Measurements from ENCODE around the gene CARM1.
"Not testable (repeated sequence)": the region's sequence is repeated elsewhere in the genome, so short reads cannot be mapped to it uniquely, and the experiment has no call there.

Gene CARM1

DNA sequence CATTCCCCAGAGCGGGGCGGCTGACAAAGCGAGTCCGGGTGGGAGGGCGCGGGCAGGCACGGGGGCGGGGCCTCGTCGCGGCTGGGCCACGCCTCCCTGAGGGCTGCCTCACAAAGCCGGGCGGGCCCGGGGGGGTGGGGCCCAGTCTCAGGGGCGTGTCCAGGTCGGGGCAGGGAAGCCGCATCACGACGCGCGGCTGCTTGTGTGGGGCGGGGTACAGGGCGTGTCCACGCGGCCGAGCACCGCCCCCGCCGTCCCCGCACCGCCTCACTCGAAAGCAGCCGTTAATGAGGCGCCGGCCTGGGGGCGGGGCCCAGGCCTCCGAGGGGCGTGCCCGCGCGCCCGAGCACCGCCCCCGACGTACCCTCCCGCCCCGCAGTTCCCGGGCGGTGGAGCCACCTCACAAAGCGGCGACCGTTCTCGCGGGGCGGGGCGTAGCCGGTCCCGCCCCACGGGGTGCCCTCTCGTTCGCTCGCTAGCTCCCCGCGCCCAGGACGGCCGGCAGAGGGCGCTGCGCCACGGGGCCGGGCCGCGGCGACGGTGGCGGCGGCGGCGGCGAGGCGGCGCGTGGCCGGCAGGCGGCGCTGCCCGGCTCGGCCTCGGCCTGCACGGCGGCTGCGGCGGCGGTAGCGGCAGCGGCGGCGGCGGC is at the start of gene CARM1:
CARM1 (plus strand) TSS at position 599 of the 649 bp plus-strand sequence. CDS start 150 bp downstream, outside the sequence.
- DNase-seq (ENCODE audit: low read depth in 2 of 2), result peak; percentile 99 to 100

DNA sequence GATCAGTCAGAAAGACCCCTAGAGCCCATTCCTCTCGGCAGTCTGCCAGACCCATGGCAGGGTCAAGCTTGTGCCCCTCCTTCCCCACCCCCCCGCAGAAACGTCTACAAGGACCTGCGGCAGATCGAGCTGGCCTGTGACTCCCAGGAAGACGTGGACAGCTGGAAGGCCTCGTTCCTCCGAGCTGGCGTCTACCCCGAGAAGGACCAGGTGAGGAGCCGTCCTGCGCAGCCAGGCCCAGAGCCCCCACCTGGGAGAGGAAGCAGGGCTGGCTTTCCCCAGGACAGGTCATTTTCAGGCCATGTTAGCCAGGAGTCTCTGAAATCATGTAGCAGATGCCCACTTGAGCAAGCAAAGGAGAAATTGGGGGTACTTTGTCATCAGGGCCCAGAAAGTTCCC is 47.7 kb upstream of the CARM1 start:
- no peak for DNase-seq (ENCODE audit: low read depth in 2 of 2)

DNA sequence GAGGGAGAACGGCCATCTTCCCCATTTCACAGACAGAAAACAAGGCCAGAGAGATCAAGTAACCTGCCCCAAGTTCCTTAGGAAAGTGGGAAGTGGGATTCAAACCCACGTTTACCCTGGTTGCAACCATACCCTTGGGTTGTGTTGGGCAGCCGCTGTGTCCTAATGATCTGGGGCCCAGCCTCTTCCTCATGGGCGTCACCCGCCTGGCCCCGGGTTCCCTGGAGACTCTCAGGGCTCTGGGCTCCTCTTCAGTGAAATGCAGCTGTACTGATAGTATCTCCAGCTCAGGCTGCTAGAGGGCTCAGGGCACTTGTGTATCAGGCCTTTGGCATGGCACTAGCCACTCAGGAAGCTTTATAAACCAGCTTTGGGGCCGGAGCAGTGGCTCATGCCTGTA is 45.1 kb upstream of the CARM1 start:
- DNase-seq (ENCODE audit: low read depth in 2 of 2), result no peak

DNA sequence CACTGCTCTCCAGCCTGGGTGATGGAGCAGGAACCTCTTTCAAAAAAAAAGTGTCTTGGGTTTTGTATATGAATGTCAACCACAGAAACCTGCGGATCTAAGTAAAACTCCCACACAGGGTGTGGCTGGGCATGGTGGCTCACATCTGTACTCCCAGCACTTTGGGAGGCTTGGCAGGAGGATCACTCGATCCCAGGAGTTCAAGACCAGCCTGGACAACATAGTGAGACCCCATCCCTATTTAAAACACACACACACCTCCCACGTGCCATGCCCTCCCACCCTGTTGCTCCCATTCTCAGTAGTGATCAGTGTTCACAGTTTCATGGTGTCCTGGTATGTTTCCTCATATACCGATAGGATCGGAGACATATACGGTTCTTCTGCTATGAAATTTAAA is 44.5 kb upstream of the CARM1 start:
- no peak for DNase-seq (ENCODE audit: low read depth in 2 of 2)

DNA sequence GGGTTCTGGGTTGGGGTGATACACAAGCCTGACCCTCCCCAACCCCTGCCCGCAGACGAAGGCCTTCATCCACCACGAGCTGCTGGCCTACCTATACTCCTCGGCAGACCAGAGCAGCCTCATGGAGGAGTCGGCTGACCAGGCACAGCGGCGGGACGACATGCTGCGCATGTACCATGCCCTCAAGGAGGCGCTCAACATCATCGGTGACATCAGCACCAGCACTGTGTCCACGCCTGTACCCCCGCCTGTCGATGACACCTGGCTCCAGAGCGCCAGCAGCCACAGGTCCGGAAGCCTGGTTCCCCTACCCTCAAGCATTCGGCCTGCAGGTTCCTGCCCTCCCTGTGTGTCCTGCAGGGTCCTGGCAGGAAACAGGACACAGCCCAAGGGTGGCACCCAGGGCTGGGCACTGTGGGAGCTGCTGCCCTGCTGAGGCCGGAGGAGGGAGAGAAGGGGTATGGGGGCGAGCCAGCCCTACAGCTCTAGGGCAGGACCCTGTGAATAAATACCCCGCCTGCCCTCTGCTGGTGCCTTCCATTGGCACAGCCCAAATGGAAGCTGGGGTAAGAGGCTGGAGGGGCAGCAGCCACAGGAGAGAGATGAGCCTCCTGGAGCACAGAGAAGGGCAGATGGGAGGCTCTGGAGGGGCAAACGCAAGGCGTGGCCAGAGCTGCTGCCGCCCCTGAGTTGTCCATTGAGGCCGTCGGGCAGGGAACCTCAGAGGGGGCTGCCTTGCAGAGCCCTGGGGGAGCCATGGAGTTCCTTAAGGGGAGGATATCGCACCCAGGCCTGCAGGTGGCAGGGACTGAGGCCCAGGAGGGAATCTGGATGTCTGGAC is 42.2 kb upstream of the CARM1 start:
- DNase-seq (ENCODE audit: low read depth in 2 of 2), result no peak

DNA sequence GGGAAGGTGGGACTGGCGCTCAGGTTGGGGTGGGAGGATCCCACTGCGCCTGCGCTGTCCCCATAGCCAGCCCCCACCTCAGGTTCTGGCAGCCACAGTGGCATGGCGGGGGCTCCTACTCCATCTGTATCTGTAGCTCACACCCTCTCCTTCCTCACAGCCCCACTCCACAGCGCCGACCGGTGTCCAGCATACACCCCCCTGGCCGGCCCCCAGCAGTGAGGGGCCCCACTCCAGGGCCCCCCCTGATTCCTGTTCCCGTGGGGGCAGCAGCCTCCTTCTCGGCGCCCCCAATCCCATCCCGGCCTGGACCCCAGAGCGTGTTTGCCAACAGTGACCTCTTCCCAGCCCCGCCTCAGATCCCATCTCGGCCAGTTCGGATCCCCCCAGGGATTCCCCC is 41.4 kb upstream of the CARM1 start:
- no peak for DNase-seq (ENCODE audit: low read depth in 2 of 2)

DNA sequence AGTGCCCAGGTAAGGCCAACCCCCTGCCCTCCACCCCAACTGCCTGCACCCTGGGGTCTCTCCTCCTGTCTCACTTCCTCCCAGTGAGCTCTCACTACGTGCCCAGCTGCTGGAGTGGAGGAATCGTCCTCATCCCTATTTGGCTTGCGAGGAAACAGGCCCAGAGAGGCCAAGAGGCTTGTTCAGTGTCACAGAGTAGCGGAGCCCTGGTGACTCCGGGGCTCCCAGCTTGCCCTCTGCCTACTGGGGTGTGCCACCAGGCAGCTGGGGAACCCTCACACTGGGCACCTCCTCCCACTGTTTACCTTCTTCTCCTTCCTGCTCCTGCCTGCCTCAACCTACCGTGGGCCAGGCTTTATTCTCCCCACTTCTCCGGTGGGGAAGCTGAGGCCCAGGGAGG is 41.0 kb upstream of the CARM1 start:
- no peak for DNase-seq (ENCODE audit: low read depth in 2 of 2)

DNA sequence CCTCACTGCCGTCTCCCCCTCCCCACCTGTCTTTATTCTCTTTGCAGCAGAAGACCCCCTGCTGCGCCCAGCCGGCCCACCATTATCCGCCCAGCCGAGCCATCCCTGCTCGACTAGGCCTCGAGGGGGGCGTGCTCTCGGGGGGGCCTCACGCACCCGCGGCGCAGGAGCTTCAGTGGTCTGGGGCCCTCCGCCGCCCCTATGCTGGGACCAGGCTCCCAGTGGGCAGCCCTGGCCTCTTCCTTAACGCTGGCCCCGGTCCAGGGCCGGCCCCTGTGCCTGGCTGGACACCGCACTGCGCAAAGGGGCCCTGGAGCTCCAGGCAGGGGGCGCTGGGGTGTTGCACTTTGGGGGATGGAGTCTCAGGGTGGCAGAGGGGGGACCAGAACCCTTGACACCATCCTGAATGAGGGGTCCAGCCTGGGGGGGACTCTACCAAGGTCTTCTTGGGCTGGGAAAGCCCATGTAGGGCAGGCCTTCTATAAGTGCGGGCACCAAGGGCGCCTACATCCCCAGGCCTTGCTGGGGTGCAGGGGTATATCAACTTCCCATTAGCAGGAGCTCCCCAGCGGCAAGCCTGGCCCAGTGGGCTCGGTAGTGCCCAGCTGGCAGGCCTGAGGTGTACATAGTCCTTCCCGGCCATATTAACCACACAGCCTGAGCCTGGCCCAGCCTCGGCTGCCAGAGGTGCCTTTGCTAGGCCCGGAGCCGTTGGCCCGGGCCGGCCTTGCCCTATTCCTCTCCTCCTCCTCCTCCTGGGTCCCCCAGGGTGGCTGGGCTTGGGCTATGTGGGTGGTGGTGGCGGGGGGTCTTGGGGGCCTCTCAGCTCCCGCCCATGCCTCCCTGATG is 40.2 kb upstream of the CARM1 start:
- DNase-seq (ENCODE audit: low read depth in 2 of 2), result no peak

DNA sequence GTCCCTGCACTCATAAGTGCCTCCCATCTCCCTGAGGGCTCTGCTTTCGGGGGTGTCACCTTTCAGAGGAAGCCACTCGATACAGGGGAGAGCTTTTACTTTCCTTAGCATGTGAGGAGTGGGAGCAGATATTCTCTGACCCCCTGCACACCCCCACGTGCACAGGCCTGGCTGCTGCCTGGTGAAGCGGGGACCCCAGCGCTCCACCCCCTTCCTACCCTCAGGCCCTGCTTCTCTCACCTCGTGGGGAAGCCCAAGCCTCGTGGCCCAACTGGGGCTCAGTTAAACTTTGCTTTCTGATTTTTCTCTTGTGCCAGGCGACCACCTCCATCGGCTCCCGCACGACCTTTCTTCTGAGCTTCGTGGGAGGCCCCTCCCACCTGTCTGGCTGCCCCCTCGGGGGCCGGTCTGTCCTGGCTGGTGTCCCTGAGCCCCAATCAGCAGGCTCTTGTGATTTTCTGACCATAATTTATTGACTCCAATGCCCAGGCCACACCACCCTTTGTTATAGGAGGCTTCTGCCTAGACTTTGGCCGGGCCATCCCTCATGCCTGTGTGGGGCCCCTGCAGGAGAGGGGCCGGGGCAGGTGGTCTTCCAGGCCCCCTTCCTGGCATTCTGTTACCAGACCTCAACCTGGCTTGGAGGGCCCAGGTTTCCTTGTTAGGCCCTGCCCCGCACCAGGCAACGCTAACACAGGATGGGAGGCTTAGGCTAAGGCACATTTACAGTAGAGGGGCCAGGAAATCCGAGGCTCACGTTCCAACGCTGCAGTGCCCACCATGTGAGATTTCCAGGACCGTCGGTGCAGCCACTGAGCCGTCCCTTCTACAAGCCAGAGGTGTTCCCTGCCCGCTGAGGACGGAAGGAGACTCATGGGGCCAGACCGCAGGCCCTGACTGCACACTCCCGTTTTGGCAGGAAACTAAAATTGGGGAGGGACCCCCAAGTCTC is 39.1 kb upstream of the CARM1 start:
- no peak for DNase-seq (ENCODE audit: low read depth in 2 of 2)

DNA sequence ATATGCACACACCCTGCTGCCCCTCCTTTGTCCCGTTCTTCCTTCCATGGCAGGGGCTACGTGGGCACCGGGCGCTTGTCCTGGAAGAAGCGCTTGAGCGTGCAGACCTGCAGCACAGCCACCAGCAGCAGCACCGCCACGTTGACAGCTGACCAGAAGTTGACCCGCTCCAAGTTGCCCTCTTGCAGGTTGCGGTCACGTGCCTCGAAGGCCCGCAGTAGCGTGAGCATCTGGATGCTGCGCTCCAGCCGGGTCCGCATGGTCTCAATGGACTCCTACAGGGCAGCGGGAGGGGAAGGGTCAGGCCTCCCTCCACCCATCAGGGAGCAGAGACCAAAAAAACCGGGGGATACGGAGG is 38.4 kb upstream of the CARM1 start:
- DNase-seq (ENCODE audit: low read depth in 2 of 2), result no peak

DNA sequence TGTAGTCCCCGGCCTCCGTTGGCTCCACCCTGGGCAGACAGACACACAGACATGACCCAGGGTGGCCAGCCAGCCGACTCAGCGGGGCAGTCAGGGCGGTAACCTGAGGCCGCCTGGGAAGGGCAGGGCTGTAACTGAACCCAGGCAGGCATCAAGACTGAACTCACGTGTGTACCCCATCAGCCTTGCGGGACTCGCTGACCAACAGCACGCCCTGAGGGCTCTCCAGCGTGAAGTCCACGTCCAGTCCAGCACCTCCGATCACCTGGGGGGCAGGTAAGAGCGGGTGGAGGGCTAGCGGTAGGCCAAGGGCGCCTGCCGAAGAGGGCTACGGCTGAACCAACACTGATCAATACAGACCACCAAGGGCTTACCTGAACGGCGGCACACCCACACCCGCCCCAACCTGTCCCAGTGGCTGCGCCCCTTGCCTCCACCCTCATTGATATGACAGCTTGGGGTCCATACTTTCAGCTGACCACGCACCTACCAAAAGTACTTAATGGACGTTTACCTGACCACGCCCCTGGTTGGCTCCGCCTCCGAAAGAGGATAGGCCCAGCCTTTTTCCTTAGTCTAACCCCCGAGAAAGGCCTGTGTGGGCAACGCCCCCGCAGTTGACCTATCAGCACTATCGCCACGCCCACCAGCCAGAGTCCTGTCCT is 36.1 kb upstream of the CARM1 start:
- no peak for DNase-seq (ENCODE audit: low read depth in 2 of 2)

DNA sequence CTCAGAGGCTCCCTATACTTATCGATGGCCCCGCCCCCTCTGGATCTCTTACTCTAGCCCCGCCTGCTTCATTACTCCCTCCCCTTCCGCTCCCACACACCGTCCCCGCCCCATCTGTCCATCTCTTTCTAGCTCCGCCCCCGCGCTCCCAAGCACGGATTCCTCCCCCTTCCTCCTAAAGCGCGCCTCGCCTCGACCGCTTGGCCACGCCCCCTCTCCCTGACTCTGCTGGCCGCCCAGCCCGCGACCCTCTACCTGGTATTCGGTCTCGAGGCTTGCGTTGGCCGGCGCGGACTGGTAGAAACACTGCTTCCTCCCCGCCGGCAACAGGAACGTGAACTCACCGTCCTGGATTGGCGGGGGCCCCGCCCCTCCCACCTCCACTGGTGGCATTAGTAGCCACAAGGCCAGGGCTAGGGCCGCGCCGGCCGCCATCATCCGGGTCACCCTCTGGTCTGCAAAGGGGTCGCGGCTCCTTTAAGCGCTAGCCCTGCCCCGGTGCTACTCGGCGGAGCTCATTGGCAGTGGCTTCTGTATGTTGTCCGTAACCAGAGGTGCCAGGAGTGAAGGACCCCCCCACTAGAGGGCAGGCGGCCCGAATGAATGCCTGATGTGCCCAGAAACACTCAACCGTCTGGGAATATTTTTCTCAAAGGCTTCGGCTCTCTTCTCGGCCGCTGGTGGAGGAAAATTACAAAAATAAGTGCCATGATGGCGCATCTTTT is 35.4 kb upstream of the CARM1 start, which contains the start of gene TMED1:
TMED1 (minus strand) TSS at position 459 of the 725 bp plus-strand sequence; CDS start at position 438, 21 bp downstream.
- DNase-seq (ENCODE audit: low read depth in 2 of 2), result peak; percentile 90

DNA sequence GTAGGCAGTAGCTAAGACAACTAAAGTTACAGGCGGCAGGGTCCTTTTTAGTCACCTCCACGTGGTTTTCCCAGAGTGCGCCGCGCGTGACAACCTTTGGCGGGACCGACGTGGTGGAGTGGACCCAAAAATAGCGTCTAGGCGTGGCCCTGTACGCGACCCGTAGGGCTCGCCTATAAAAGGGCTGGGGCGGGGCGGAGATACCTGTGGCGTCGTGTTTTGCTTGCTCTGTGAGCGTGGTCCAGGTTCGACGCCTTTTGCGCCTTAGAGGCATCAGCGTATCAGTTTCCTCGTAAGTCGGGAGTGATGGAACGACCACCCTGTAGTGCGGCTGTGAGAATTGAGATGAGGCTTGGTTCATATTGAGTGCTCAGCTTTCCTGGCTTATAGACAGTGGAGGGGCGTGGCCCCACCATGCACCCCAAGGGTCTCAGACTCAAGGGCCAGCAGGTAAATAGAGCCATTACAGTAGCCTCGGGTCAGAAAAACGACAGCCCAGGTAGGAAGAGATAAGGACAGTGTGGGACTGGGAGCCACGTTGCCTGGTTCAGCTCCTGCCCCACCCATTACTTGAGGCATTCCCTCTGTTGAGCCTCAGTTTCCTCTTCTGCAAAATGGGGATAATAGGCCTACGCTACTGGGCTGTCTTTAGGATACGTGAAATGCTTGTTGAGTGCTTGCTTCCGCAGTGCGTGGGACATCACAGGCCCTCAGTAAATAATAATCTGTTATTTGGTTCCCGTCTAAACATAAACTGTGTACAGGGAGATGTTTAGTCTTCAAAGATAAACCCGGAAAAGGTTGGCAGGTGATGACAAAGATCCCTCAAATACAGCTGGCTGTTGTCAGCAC is 34.6 kb upstream of the CARM1 start:
- peak; percentile 68 to 71 for DNase-seq (ENCODE audit: low read depth in 2 of 2)

DNA sequence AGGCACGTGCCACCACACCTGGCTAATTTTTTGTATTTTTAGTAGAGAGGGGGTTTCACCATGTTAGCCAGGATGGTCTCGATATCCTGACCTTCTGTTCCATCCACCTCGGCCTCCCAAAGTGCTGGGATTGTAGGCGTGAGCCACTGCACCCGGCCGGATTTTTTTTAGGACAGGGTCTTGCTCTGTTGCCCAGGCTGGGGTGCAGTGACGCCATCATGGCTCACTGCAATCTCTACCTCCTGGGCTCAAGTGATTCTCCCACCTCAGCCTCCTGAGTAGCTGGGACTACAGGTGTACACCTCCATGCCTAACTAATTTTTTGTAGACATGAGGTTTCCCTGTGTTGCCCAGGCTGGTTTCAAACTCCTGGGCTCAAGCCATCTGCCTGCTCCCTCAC is 33.7 kb upstream of the CARM1 start:
- not testable (repeated sequence) for DNase-seq (ENCODE audit: low read depth in 2 of 2)

DNA sequence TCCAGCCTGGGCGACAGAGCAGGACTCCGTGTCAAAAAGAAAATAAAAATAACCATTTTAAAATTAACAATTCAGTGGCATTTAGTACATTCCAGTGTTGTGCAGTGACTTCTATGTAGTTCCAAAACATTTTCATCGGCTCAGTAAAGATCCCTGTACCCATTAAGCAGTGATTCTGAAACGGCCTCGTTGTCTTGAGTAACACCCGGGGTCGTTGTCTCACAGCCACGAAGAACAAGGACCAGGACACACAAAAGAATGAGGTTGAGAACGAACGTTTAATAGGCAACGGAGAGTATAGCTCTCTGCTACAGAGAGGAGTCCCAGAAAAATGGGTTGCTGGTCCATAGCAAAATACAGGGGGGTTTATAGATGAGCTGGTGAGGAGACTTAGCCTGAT is 33.0 kb upstream of the CARM1 start:
- no peak for DNase-seq (ENCODE audit: low read depth in 2 of 2)

DNA sequence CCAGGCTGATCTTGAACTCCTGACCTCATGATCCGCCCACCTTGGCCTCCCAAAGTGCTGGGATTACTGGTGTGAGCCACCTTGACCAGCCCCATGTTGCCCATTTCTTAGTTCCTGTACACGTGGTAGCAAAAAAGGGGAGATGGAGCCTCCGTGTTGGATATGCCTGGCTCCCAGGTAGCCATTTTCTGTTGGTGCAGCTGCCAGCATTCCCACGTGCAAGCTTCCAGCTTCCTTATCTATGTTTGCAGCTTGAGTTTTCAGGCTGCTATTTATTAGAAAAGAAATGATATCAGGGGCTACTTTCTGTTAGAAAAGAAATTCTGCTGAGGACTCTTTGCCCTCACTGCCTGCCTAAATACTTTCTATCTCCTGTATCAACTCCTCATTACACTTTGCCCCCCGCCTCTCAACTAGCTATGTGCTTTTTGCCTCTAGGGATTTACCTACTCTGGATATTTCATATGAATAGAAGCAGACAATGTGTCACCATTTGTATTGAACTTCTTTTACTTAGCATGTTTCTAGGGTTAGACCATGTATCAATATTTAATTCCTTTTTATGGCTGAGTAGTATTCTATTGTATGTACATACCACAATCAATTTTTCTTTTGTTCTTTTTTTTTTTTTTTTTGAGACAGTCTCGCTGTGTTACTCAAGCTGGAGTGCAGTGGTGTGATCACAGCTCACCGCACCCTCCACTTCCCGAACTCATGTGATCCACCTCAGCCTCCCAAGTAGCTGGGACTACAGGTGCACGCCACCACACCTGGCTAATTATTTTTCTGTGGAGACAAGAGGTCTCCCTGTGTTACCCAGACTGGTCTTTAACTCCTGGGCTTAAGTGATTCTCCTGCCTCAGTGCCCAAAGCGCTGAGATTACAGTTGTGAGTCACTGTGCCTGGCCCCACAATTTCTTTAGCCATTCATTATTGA is 32.0 kb upstream of the CARM1 start:
- no peak for DNase-seq (ENCODE audit: low read depth in 2 of 2)

DNA sequence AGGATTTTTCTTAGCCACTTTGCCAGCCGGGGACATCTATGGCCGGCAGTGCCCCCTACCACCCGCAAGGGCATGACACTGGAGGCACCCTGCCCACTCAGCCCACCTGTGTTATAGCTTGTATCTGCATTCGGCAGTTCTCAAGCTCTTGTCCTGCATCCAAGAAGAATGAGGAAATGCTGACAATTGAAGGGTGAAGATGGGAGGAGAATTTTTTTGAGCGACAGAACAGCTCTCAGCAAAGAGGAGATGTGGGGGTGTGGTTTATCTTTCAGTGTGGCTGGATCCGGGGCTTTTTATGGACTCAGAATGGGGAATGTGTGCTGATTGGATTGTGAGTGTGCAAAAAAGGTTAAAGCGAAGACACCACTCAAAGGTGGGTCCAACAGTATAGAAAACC is 28.6 kb upstream of the CARM1 start:
- DNase-seq (ENCODE audit: low read depth in 2 of 2), result no peak
